Measurements from ENCODE around the gene DCP1B.

DCP1B gene

DNA sequence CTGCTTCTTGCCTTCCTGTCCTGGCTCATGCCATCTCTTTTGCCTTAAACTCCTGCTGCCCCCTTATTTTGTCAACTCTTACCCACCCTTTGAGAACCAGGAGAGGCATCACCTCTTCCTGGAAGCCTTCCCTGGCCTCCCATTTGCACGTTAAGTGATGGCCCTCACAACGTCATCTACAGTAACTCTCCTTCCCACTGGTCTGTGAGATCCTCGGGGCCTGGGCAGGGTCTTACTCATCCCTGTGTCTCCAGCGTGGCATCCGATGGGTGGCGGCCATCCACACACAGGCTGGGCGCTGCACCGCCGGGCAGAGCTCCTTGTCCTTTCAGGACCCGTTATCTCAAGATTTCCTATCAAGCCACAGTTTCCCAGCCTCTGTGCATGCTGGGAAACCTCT is 69.0 kb downstream of the DCP1B start:
- no peak for DNase-seq (ENCODE audit: low spot score)

DNA sequence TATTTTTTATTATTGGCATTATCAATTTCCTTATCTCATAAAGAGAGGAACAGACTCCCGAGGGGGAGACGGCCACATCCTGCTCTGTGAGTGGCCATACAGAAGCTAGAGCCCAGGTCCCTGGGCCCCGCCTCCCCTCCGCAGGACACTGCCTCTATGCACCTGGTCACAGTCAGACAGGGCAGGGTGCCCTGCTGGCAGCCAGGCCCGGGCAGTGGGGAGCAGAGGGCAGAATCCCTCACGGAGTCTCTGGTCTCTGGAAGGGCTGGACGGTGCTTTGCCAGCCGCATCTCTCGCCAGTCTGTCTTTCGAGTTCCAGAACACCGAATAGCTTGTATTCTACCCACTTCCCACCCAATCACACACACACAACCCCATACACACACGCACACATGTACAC is 69.4 kb downstream of the DCP1B start:
- DNase-seq (ENCODE audit: low spot score) = no peak

DNA sequence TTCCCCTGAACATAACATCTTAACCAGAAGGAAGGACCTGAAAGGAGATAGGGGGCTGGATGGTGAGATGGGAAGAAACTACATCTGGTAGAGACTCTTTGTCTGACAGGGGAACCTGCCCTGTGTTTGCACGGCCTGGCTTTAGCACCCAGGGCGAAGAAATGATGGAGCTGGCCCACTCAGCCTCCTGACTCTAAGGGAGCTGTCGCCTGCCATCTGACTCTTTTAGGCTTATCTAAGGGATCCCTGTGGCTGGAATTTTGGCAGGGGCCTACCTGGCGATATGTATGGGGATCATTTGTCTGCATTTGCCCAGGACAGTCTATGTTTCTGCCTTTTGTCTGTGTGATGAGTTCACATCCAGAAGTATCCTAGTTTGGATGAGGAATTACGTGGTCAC is 70.2 kb downstream of the DCP1B start:
- no peak for DNase-seq (ENCODE audit: low spot score)

DNA sequence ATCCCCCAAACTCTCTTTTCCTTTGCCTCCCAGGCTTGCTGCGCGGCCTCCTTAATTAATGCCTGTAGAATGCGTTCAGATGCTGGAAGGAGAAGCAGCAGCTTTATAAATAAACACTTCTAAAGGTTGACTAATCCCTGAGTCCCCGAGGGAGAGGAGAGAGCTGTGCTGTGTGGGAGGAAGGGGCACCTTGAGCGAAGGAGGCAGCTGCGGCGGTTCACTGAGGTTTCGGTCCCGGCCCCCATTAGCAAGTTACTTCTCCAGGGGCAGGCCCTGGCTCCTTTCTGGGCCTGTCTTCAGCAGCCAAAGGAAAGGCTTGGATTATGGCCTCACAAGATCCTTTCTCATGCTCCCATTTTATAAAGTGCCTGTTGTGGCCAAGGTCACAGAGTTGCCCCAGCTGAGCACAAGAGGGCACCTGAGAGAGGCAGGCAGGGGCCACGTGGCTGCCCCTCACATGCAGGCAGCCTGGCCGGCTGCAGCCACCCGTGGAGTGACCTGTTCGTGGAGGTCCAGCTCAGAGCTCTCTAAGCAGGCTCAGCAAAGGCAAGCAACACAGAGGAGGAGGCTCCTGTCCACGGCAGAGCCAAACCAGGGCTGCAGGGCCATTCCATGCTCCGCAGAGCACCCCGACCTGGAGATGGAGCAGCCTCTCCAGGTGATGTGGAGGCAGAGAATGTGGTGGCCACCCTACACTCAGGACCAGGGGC is 70.8 kb downstream of the DCP1B start:
- DNase-seq (ENCODE audit: low spot score) = peak; percentile 77

DNA sequence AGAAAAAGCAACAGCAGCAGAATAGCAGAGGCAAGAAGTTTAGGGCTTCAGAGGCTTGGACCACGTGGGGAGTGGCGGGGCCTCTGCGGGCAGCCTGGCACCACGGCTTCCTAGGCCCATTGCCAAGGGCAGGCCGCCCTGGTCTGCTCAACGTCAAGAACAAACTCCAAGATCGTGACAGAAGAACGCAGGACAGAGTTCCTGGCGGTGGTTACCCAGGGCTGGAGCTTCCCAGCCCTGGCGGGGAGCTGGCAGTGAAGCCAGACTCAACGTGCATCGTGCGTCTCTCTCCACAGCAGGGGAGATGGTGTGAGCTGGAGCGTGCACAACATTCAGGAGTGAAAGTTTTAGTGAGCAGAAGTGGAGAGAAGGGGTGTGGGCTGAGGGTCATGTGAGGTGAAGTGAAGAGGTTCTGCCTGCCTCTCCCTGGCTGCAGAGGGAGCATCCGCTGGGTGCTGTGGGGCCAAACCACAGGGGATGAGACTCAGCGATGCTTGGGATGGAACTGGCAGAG is 71.9 kb downstream of the DCP1B start:
- DNase-seq (ENCODE audit: low spot score) = no peak

DNA sequence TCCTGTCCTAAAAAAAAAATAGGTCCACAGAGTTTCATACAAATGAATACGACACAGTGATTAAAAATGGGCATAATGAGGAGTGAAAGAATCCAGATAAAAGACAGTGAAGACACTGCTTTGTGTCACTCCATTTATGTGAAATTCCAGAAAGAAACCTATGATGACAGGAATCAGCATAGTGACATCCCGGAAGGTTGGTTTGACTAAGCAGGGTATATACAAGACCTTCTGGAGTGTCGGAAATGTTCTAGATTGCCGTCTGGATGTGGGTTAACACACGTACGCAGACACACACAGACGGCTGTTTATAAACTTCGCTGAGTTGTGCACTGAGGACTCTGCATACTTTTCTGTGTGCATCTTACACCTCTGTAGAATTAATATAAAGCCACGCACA is 72.6 kb downstream of the DCP1B start:
- DNase-seq (ENCODE audit: low spot score) = no peak

DNA sequence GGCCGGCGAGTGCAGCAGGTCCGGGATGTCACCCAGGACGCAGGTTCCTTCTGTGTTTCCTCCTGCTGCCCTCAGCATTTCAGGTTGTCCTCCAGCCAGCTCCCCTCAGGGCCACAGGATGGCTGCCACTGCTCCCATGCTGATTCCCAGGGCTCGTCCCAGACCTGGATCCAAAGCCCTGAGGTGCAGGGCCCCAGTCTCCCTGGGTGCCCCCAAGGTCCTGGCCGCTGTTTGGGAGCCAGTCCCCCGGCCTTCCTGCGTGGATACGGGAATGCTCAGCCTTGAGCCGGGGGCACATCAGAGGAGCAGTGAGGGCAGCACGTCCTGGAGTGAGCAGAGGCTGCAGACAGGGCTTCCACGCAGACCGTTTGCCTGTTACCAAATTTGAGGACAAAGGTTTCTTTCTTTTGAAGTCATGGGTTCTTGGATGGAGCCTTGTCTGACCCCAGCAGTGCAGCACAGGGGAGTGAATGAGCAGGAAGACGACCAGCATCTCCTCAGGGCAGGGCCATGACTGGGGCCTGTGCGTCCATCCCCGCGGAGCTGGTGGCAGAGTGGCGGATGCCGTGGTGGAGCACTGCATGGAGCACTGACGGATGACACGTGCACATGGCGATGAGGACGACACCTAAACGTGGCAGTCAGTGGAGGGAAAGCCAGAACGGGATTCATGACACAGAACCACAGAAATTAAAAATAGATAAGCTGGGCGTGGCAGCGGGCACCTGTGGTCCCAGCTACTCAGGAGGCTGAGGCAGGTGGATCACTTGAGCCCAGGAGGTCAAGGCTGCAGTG is 73.3 kb downstream of the DCP1B start:
- no peak for DNase-seq (ENCODE audit: low spot score)

DNA sequence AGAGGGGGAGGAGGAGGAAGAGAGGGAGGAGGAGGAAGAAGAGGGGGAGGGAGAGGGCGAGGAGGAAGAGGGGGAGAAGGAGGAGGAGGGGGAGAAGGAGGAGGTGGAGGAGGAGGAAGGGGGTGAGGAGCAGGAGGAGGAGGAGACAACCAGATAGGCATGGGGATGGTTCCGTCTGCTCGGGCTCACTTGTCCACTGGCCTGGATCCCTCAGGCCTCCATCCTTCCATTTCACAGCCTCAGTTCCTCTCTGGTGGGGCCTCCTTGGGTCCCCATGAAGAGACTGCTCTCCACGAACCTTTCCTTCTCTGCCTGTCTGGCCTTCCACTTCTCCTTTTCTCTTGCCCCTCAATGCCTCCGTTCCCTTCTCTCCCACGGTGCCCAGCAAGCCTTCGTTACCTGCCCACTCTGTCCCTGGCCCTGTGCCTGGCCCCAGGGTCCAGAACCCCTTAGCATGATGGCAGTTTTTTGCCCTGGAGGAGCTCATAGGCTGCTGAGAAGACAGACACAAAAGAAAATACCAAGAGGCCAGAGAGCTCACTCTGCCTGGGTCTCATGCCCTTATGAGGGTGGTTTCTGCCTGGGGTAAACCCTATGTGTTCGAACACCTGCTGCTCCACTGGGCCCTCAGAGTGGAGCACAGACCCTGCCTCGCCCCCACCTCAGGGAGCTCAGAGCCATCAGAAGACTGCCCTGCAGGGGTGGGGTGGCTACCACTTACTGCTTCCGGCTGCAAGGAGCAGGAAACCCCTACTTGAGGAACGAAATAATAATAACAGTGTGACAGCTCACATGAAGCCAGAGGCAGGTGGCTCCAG is 74.1 kb downstream of the DCP1B start:
- no peak for DNase-seq (ENCODE audit: low spot score)

DNA sequence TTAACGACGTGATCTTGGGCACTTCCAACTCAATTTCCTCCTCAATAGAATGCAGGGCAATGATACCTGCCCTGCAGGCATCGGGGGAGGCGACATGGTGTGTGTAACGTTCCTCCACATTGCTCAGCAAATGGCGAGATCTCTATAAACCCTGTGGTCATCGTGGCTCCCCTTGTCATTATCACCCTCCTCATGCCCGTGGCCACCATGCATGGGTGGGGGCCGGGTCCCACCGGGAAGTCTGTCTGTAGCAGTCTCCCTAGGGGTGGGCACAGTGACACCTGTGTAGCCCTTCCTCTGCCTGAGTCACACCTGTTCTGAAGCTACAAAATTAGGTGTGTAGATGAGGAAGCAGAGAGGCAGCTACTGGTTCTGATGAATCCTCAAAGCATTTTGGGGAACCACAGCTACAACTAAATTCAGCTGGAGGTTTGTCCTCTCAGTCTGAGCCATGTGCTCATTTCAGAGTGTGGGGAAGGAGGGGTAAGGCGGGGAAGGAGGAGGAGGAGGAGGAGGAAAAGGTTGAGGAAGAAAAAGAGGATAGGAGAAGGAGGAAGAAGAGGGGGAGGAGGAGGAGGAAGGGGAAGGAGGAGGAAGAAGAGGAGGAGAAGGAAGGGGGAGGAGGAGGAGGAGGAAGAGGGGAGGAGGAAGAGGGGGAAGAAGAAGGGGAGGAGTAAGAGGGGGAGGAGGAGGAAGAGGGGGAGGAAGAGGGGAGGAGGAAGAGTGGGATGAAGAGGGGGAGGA is 74.8 kb downstream of the DCP1B start:
- no peak for DNase-seq (ENCODE audit: low spot score)

DNA sequence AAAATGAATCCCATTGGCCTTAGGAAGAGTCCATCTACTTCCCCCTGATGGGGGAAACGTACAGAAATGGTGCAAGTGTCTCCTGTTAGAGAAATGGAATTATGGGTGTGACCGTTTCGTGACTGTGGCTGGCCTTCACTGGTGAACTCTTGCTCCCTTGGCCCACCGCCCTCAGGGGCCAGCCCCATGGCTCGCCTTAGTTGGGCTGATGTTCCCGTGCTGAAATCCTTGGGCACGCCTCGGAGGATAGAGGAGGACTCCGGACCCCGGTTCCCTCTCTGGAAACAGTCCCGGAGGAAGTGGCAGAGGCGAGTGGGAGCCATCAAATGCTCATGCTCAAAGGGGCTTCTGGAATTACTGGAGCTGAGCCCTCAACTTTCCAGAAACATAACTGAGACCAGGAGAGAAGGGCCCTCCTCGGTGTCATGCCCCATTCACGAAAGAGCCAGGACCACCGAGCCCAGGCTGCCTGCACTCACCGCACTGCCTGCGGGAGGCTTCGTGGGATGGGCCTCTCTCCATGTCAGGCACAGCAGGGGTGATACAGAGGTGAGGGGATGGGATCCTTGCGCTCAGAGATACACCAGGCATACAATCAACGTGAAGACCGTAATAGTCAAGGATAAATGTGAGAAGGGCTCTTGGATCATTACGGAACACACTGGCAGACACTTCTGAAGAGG is 75.7 kb downstream of the DCP1B start:
- no peak for DNase-seq (ENCODE audit: low spot score)

DNA sequence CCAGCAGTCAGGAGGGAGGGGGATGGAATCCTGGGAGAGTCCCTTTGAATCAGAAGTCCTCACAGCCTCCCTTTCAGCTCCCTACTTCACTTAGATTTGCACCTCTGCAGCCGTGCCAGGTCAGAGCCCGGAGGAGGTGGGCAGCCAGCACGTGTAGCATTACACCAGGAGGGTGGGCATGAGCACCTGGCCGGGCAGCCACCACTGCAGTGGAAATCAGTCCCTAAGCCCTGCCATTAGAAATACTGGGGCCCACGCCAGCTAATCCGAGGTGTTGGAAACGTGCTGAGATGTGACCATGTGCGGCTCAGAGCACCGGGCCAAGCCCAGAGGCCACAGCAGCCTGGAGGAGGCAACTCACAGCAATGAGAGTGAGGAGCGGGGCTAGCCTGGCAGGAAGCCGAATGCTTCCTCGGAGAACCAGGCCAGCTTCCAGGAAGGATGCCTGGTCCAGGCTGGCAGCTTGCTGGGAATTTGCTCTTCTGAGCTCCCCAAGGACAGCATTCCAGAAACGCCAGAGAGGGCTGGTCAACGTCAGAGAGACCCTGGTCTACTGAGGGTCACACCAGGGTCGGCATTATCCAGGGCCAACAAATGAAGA is 76.4 kb downstream of the DCP1B start:
- no peak for DNase-seq (ENCODE audit: low spot score)

DNA sequence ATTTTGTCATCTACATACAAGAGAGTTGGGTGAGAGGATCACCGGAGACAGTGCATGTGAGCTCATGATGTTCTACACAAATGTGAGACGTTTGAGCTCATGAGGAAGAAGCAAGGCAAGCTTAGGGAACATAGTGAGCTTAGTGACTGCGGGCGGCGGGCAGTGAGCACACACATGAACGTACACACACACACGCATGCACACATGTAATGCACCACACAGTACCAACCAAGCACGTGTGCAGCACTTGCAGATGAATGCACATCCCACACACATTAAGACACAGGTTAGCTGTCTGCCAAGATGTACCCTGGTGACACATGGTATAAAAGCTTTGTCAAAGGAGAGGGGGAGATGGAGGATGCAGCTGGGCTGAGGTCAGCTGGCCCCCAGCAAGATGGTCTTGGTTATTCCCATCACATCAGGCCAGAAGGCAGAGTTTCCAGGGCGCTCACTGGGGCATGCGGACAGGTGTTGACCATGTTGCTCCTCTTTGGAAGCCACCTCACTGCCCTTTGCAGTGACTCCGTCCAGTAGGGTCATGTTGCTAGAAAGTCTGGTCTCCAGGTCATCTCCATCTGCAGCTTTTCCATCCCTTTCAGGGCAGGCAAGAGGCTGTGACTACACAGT is 77.1 kb downstream of the DCP1B start:
- DNase-seq (ENCODE audit: low spot score) = no peak

DNA sequence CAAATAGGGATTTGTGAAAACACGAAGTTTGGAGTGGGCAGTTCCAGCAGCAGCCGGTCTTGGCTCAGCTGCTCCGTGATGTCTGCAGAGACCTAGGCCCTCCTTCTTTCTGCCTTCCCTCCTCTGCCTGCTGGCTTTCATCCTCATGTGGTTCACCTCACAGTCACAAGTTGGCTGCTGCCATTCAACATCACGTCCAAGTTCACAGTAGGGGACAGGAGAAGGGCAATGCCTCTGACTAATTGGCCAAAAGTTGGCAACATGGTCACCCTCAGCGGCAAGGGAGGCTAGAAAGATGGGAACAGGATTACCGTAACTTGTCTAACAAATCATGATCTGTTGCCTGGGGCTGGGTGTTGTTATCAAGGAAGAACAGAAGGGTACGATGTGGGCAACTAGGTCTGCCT is 78.0 kb downstream of the DCP1B start:
- DNase-seq (ENCODE audit: low spot score) = no peak

DNA sequence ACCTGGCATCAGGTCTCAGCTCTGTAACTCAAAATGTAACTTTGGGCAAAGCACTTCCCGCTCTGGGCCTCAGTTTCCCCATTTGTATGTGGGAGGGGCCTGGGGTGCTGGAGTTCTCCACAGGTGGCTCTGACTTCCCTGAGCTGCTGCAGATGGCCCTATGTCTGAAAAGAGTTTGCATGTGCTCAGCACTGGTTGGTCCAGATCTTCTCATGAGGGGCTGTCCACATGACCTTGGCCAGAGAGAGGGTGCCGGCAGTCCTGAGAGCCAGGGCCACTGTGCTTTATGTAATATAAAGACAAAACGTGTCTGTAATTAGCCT is 78.6 kb downstream of the DCP1B start:
- no peak for DNase-seq (ENCODE audit: low spot score)

DNA sequence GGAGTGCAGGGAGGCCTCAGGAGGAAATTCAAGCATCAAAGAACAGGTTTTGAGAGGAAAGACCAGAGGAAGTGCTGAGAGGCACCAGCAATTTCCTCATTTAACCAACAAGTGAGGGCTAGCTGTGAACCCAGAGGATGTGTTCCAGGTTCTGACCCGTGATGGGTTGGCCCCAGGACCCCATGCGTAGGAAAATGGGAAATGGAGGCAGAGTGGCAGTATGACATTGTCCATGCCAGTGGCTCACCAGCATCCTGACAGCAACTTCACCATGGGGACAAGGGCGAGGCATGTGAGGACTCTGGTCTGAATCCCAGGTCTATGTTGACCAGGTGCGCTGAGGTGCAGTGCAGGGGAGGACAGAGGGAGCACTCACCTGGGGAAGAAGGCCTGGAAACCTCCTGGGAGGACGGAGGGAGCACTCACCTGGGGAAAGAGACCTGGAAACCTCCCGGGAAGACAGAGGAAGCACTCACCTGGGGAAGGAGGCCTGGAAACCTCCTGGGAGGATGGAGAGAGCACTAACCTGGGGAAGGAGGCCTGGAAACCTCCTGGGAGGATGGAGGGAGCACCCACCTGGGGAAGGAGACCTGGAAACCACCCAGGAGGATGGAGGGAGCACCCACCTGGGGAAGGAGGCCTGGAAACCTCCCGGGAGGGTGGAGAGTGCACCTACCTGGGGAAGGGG is 79.1 kb downstream of the DCP1B start:
- peak; percentile 22 for DNase-seq (ENCODE audit: low spot score)

DNA sequence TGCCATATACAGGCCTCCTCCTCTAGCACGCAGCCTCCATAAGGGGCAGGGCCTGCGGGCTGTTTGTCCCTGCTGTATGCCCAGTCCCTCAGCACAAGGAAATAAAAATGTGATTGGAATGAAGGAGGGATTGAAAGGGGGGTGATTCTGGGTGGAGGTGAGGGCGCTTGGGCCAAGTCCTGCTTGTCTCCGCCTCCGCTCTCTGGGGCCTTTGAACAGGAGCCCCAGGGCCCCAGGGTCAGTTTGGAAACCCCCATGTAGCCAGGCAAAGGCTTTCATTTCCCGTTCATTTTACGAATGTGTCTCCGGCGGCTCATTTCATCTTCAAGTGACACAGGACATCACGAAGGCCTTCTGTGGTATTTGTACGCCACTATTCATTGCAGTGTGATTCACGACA is 81.3 kb downstream of the DCP1B start:
- peak; percentile 12 for DNase-seq (ENCODE audit: low spot score)

DNA sequence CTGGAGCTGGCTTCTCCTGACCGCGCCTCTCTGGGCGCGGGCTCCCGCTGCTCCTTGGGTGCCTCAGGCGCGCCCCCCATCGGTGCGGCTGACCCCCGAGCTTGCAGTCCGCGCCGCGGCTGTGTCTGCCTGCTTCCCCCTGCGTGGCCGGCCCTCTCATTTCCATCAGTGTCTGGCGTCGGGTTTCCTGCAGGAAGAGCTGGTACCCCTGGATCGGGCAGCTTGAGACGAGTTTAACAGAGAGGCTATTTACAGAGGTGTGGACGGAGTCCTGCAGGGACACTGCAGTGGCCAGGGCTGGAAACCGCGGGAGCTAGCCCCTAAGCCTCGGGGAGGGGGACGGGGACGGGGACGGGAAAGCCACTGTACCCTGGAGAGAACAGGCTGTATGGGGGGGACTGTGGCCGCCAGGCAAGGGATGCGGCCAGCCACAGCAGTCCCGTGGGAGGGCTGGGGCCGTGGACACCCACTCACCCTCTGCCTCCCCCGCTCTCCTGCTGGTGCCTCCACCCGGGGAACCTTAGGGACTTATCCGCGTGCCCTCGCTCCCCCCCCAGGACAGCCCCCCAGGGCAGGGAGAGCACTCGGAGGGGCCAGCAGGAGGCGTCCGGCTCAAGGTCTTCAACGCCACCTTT is 82.1 kb downstream of the DCP1B start:
- peak; percentile 21 for DNase-seq (ENCODE audit: low spot score)

DNA sequence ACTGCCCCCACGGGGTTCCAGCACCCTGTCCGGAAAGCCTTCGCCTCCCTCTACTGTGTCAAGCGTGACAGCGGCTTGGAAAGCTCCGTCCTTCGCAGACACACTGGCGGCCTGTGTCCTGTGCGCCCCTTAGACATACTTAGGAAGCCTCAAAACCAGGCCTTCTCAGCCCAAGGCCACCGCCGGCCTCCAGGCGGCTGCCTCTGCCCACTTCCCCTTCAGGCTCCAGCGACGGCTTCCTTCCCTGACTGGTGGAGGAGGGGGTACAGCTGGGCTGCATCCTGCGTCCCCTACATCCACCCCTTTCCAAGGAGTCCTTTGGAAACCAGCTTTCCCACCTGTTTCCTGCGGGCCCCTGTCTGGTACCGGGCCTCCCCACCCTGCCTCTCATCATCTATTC is 83.3 kb downstream of the DCP1B start:
- peak; percentile 19 for DNase-seq (ENCODE audit: low spot score)

DNA sequence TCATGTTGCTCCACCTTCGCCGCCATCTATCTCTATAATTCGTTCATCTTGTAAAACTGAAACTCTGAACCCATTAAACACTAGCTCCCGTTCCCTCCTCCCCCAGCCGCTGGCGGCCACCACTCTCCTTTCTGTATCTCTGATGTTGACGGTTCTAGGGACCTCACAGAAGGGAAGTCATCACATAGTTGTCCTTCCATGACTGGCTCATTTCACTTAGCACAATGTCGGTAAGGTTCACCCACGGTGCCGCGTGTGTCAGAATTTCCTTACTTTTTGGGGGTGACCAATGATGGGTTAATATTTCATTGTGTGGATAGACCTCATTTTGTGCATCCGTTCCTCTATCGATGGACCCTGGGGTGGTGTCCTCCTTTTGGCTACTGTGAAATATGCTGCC is 83.8 kb downstream of the DCP1B start:
- no peak for DNase-seq (ENCODE audit: low spot score)

DNA sequence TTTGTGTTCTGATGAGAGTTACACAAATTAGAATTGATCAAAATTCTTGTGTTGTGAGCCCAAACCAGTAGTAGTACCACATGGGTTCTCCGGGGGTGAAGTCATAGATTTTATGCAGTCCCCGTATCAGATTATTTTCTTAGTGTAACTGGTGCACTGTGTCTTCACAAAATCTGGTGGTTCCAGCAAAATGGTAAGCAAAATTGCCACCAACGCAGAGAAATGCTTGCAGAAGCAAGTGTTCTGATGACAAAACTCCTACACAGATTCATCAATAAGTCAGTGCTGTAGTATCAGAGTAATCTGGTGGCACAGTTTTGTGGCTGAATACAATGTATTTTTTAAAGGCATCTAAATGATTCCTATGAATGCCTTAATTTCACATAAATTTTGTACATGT is 84.5 kb downstream of the DCP1B start:
- no peak for DNase-seq (ENCODE audit: low spot score)

Measured in D341Med (cell line).